Adipocyte (in vitro differentiated cells): ENCODE measurements around the gene PDZRN3.

Experiments
- DNase-seq: peaks from one replicate; pipeline ENCODE4 v3.0.0-alpha.2; 2015; ENCODE audit warnings: low read depth
- H3K27me3 ChIP-seq: replicated peaks from 2 replicates; pipeline ENCODE4 v1.7.0; 2013; ENCODE audit warnings: mild to moderate bottlenecking, low read length, moderate library complexity; ENCODE audit not compliant: control insufficient read depth, insufficient read depth
- H3K36me3 ChIP-seq: 2 replicates; pipeline ENCODE4 v1.7.0; 2013; ENCODE audit warnings: low read length, mild to moderate bottlenecking, moderate library complexity; ENCODE audit not compliant: control insufficient read depth, insufficient read depth, severe bottlenecking
- H3K4me1 ChIP-seq: 2 replicates; pipeline ENCODE4 v1.7.0; 2013; ENCODE audit warnings: mild to moderate bottlenecking, low read length, moderate library complexity; ENCODE audit not compliant: control insufficient read depth, insufficient read depth
- H3K4me3 ChIP-seq: 2 replicates; pipeline ENCODE4 v1.7.0; 2013; ENCODE audit warnings: mild to moderate bottlenecking, low read length, moderate library complexity
- H3K9ac ChIP-seq: 2 replicates; pipeline ENCODE4 v1.7.0; 2013; ENCODE audit warnings: mild to moderate bottlenecking, low read length, moderate library complexity
- H3K9me3 ChIP-seq: 2 replicates; pipeline ENCODE4 v1.7.0; 2013; ENCODE audit warnings: mild to moderate bottlenecking, low read length, moderate library complexity; ENCODE audit not compliant: control insufficient read depth

Gene PDZRN3

DNA sequence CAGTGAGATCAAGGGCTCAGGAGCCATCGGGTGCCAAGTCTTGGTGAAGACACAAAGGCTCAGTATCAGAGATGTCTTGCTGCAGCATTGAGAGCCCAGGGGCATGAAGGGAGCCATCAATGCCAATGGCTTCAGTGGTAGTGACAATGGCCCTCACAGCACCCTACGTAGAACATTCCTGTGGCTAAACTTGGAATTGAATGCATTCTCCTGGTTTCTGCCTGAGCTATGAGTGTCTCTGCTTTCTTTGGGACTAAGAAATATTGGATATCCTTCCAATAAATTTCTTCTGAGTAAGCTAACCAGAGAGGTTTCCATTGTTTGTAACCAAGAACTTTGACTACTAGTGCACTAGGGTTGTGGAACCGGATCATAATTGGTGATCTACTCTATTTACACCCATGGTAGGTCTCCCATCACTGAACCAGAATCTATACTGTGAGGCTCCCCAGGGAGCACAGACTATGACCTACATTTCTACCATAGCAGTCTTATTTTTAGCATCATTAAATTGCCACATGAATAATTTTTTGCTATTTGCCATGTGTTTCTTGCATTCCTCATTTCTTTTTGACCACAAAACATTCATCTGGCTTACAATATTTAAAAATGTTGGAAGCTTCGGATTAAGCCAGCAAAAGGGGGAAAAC, 31.6 kb upstream of the PDZRN3 start:
- H3K4me1 ChIP-seq: peaks cover 22% of the 10 kb centered on the region
- no peak overlapping the region for H3K9ac ChIP-seq
- no peaks in the 10 kb centered on the region for H3K9me3 ChIP-seq
- peak; percentile 64 for DNase-seq
- no peaks in the 10 kb centered on the region for H3K36me3 ChIP-seq
- H3K27me3 ChIP-seq: no peaks in the 10 kb centered on the region
- no peak overlapping the region for H3K4me3 ChIP-seq

DNA sequence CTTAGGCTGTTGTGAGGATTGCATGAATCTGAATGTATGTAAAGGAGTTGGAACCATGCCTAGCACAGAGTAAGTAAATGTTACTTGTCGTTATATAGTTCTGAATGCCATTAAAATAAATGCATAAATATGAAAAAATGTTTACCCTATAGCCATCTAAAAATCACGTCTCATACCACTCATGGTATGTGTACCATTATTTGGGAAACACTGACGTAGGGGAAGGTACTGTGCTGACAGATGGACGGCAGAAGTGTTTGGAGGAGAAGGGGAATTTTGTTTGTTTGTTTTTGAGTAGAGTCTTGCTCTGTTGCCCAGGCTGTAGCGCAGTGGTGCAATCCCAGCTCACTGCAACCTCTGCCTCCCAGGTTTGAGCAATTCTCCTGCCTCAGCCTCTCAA, 30.5 kb upstream of the PDZRN3 start:
- Histone ChIP-seq H3K4me1 (peaks cover 22% of the 10 kb centered on the region), H3K9ac (no peak overlapping the region), H3K36me3 (no peaks in the 10 kb centered on the region), H3K4me3 (no peak overlapping the region), H3K9me3 (no peaks in the 10 kb centered on the region), H3K27me3 (no peaks in the 10 kb centered on the region)
- DNase-seq: no peak

- Histone ChIP-seq H3K4me1 (peaks cover 22% of the 10 kb centered on the region), H3K27me3 (no peaks in the 10 kb centered on the region), H3K9ac (no peak overlapping the region), H3K36me3 (no peaks in the 10 kb centered on the region), H3K9me3 (no peaks in the 10 kb centered on the region), H3K4me3 (no peak overlapping the region)
- peak; percentile 73 for DNase-seq
Observed at GRCh38 chr3:73653877-73654276, 29.1 kb upstream of the PDZRN3 start.

- Histone ChIP-seq H3K9me3 (no peaks in the 10 kb centered on the region), H3K36me3 (no peaks in the 10 kb centered on the region)
- DNase-seq: no peak
Observed at GRCh38 chr3:73653351-73653750, 28.6 kb upstream of the PDZRN3 start.

GRCh38 chr3:73652896-73653295, 28.2 kb upstream of the PDZRN3 start:
- no peak overlapping the region for H3K4me3 ChIP-seq
- no peaks in the 10 kb centered on the region for H3K27me3 ChIP-seq
- peaks cover 22% of the 10 kb centered on the region for H3K4me1 ChIP-seq
- H3K9ac ChIP-seq: no peak overlapping the region
- DNase-seq: no peak
- H3K36me3 ChIP-seq: no peaks in the 10 kb centered on the region
- H3K9me3 ChIP-seq: no peaks in the 10 kb centered on the region

More at GRCh38 chr3:73653351-73653750, 28.6 kb upstream of the PDZRN3 start:
- H3K27me3 ChIP-seq: no peaks in the 10 kb centered on the region
- H3K4me3 ChIP-seq: no peak overlapping the region
- H3K4me1 ChIP-seq: peaks cover 22% of the 10 kb centered on the region
- H3K9ac ChIP-seq: no peak overlapping the region

GRCh38 chr3:73637042-73637441, 12.3 kb upstream of the PDZRN3 start:
- H3K27me3 ChIP-seq: no peaks in the 10 kb centered on the region
- DNase-seq: peak; percentile 28
- H3K4me1 ChIP-seq: peaks cover 32% of the 10 kb centered on the region
- H3K9me3 ChIP-seq: no peaks in the 10 kb centered on the region
- peak overlapping the region; percentile 31 for H3K9ac ChIP-seq
- H3K4me3 ChIP-seq: no peak overlapping the region
- no peaks in the 10 kb centered on the region for H3K36me3 ChIP-seq

- peaks cover 30% of the 10 kb centered on the region for H3K4me1 ChIP-seq
- H3K9ac ChIP-seq: no peak overlapping the region
- no peaks in the 10 kb centered on the region for H3K9me3 ChIP-seq
- no peak overlapping the region for H3K4me3 ChIP-seq
- DNase-seq: no peak
- H3K27me3 ChIP-seq: no peaks in the 10 kb centered on the region
- no peaks in the 10 kb centered on the region for H3K36me3 ChIP-seq
Observed at GRCh38 chr3:73635254-73635653, 10.5 kb upstream of the PDZRN3 start.

GRCh38 chr3:73633916-73634344, 9.2 kb upstream of the PDZRN3 start:
- H3K4me1 ChIP-seq: peaks cover 26% of the 10 kb centered on the region
- no peak overlapping the region for H3K4me3 ChIP-seq
- H3K36me3 ChIP-seq: no peaks in the 10 kb centered on the region
- no peak for DNase-seq
- H3K9me3 ChIP-seq: no peaks in the 10 kb centered on the region
- no peak overlapping the region for H3K9ac ChIP-seq
- H3K27me3 ChIP-seq: no peaks in the 10 kb centered on the region

DNA sequence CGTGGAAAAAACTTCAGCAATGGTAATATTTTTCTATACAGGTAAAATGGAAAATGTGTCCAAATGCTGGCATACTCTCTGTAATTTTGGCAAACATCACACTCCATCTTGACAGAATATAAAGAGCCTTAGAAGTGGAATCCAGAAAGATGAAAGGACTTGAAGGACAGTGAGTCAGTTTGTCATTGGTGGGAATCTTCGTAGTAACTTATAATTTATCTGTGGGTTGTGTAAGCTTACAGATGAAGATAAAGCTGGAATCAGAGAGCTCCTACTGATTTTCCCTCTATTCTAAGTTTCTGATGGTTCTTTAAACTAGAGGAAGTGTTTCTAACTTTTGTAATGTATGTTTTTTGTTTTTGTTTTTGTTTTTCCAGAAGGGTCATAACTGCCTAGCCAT, 8.7 kb upstream of the PDZRN3 start:
- Histone ChIP-seq H3K9ac (no peak overlapping the region), H3K36me3 (no peaks in the 10 kb centered on the region), H3K27me3 (no peaks in the 10 kb centered on the region), H3K9me3 (no peaks in the 10 kb centered on the region), H3K4me1 (peaks cover 26% of the 10 kb centered on the region), H3K4me3 (no peak overlapping the region)
- DNase-seq: no peak

- no peaks in the 10 kb centered on the region for H3K9me3 ChIP-seq
- H3K9ac ChIP-seq: peak overlapping the region; percentile 84
- peaks cover 63% of the 10 kb centered on the region for H3K4me1 ChIP-seq
- H3K4me3 ChIP-seq: peak overlapping the region; percentile 86
- H3K36me3 ChIP-seq: no peaks in the 10 kb centered on the region
- DNase-seq: peak; percentile 20
- H3K27me3 ChIP-seq: no peaks in the 10 kb centered on the region
Observed at GRCh38 chr3:73626106-73626505, 1.4 kb upstream of the PDZRN3 start.

- no peaks in the 10 kb centered on the region for H3K27me3 ChIP-seq
- peaks cover 72% of the 10 kb centered on the region for H3K4me1 ChIP-seq
- H3K36me3 ChIP-seq: no peaks in the 10 kb centered on the region
- peak; percentile 86 for DNase-seq
- no peaks in the 10 kb centered on the region for H3K9me3 ChIP-seq
- peak overlapping the region; percentile 86 for H3K4me3 ChIP-seq
- peak overlapping the region; percentile 84 for H3K9ac ChIP-seq
Observed at GRCh38 chr3:73624017-73624820, 522 bp downstream of the PDZRN3 start.
